AG20443 (cell line): ENCODE measurements around the gene ENO4.

Experiments
- DNase-seq: peaks from one replicate; pipeline ENCODE4 v3.0.0; 2012; ENCODE audit warnings: low spot score, mixed read lengths

The ENO4 gene

GRCh38 chr10:116849248-116850057, at the start of gene ENO4:
Gene ENO4 (plus strand): TSS chr10:116849499. CDS start chr10:116849567, 68 bp downstream.
- DNase-seq = peak; percentile 91

- DNase-seq = no peak
Measured at GRCh38 chr10:116800286-116800929, 48.9 kb upstream of the ENO4 start.

GRCh38 chr10:116801658-116802057, 47.6 kb upstream of the ENO4 start:
- DNase-seq = no peak

- DNase-seq = no peak
Measured at GRCh38 chr10:116802474-116802873, 46.8 kb upstream of the ENO4 start.

GRCh38 chr10:116802876-116803275, 46.4 kb upstream of the ENO4 start:
- DNase-seq = no peak

GRCh38 chr10:116803451-116804249, 45.6 kb upstream of the ENO4 start:
- no peak for DNase-seq

GRCh38 chr10:116808706-116809105, 40.6 kb upstream of the ENO4 start:
- no peak for DNase-seq

GRCh38 chr10:116809483-116810119, 39.7 kb upstream of the ENO4 start:
- peak; percentile 42 for DNase-seq

GRCh38 chr10:116810120-116810500, 39.2 kb upstream of the ENO4 start:
- DNase-seq = no peak

- DNase-seq = no peak
Measured at GRCh38 chr10:116810895-116811294, 38.4 kb upstream of the ENO4 start.

- DNase-seq = no peak
Measured at GRCh38 chr10:116811691-116812090, 37.6 kb upstream of the ENO4 start.

GRCh38 chr10:116815641-116816415, 33.5 kb upstream of the ENO4 start:
- peak; percentile 48 for DNase-seq

GRCh38 chr10:116817178-116817577, 32.1 kb upstream of the ENO4 start:
- no peak for DNase-seq

GRCh38 chr10:116817780-116818343, 31.4 kb upstream of the ENO4 start:
- no peak for DNase-seq

GRCh38 chr10:116819999-116820677, 29.2 kb upstream of the ENO4 start:
- DNase-seq = no peak

GRCh38 chr10:116825901-116826300, 23.4 kb upstream of the ENO4 start:
- no peak for DNase-seq

- DNase-seq = peak; percentile 31
Measured at GRCh38 chr10:116826803-116827202, 22.5 kb upstream of the ENO4 start.

- no peak for DNase-seq
Measured at GRCh38 chr10:116827214-116827671, 22.1 kb upstream of the ENO4 start.

- no peak for DNase-seq
Measured at GRCh38 chr10:116828116-116828515, 21.2 kb upstream of the ENO4 start.

GRCh38 chr10:116829711-116830110, 19.6 kb upstream of the ENO4 start:
- DNase-seq = no peak
